Mesodermal cell (in vitro differentiated cells): Measurements from ENCODE around the gene GRID1.

Source experiments
- H3K27ac ChIP-seq: 2 replicates; pipeline ENCODE4 v1.7.0; 2013; ENCODE audit warnings: mild to moderate bottlenecking, low read depth, low read length, moderate library complexity; ENCODE audit not compliant: severe bottlenecking
- H3K36me3 ChIP-seq: 2 replicates; pipeline ENCODE4 v1.7.1; 2013; ENCODE audit warnings: mild to moderate bottlenecking, low read length, moderate library complexity; ENCODE audit not compliant: control insufficient read depth, insufficient read depth
- H3K4me1 ChIP-seq: one replicate; pipeline ENCODE4 v1.7.1; 2013; ENCODE audit warnings: mild to moderate bottlenecking, low read length; ENCODE audit not compliant: insufficient read depth, control insufficient read depth, poor library complexity, severe bottlenecking
- H3K4me3 ChIP-seq: 2 replicates; pipeline ENCODE4 v1.7.0; 2013; ENCODE audit warnings: low read length, control low read depth, mild to moderate bottlenecking; ENCODE audit not compliant: insufficient read depth, poor library complexity, severe bottlenecking; ENCODE audit errors: extremely low read depth
- H3K9me3 ChIP-seq: 2 replicates; pipeline ENCODE4 v1.7.1; 2013; ENCODE audit warnings: mild to moderate bottlenecking, low read length, moderate library complexity; ENCODE audit not compliant: control insufficient read depth
- WGBS, 2 experiments: methylation state at CpG; one replicate each; pipeline ENCODE4 v1.1.5; 2013; ENCODE audit warnings: missing lambda C conversion rate in 2 of 2; ENCODE audit not compliant: insufficient coverage in 2 of 2; 5-methylcytosine and 5-hydroxymethylcytosine counted together

The GRID1 gene

DNA sequence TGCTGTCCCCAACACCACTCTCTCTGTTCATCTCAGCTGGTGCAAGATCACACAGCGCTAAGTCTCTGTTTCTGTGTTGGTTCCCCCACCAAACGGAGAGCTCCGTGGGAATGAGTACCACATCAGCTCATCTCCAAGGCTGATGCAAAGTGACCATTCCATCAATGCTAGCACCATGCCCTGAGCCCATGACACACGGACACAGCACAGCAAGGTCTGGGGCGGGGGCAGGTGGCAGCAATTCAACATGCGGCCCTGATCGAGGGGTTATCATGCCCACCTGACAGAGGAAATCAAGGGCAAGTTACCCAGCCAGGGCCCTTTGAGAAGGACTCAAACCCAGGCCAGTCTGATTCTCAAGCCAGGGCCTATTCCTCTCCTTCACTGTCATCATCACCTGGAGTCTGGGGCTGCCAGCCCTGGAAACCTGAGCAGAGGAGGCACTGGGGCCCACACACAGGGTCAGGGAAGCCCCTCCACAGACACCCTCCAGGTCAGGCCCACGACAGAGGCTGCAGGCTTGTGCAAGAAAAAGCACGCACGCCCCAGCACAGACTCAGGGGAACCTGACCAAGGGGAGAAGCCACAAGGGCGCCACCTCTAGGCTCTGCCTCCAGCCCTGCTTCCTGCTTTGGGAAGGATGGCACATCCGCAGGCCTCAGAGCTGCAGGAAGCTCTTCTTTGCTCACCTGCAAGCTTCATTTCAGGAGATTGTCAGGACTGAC lies 74.8 kb downstream of the GRID1 start:
- Histone ChIP-seq H3K36me3 (no peaks in the 10 kb centered on the region), H3K9me3 (no peaks in the 10 kb centered on the region), H3K4me1 (no peaks in the 10 kb centered on the region), H3K27ac (no peak overlapping the region), H3K4me3 (no peak overlapping the region)
- WGBS, 2 experiments = 70 to 79% methylated on average over 11 to 12 of the region's 12 CpGs

DNA sequence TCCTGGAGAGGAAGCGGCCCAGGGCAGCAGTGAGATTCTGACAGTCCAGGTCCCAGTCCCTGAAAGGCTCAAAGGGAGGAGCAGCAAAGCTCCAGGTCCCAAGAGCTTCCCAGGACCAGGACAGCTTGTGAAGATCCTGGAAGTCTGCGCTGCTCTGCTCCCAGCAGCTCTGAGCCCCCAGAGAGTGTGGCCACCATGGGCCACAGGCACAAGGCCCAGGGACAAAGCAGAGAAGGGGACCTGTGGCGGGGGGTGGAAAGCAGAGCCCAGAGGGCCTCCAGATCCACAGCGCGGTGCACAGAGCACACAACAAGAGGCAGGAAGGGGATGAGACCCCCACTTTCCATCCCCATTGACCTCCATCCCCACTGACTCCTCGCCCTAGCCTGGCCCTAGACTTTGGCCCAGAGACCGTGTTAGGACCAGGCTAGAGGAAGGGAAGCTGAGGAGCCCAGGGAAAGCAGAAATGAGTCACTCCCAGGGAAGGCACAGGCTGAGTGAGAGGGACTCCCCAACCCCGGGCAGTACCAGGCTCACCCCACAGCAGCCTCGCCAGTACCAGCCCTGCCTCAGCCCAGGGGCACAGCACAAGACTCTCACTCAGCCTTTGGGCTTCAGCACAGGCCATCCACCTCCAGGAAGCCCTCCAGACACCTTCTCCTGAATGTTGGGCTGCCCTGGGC lies 75.5 kb downstream of the GRID1 start:
- Histone ChIP-seq H3K4me3 (no peak overlapping the region), H3K4me1 (no peaks in the 10 kb centered on the region), H3K9me3 (no peaks in the 10 kb centered on the region), H3K36me3 (no peaks in the 10 kb centered on the region), H3K27ac (no peak overlapping the region)
- 66 to 85% methylated on average over 4 of the region's 9 CpGs for WGBS, 2 experiments

- no peaks in the 10 kb centered on the region for H3K36me3 ChIP-seq
Observed at GRCh38 chr10:86289577-86289868, 77.1 kb downstream of the GRID1 start.

DNA sequence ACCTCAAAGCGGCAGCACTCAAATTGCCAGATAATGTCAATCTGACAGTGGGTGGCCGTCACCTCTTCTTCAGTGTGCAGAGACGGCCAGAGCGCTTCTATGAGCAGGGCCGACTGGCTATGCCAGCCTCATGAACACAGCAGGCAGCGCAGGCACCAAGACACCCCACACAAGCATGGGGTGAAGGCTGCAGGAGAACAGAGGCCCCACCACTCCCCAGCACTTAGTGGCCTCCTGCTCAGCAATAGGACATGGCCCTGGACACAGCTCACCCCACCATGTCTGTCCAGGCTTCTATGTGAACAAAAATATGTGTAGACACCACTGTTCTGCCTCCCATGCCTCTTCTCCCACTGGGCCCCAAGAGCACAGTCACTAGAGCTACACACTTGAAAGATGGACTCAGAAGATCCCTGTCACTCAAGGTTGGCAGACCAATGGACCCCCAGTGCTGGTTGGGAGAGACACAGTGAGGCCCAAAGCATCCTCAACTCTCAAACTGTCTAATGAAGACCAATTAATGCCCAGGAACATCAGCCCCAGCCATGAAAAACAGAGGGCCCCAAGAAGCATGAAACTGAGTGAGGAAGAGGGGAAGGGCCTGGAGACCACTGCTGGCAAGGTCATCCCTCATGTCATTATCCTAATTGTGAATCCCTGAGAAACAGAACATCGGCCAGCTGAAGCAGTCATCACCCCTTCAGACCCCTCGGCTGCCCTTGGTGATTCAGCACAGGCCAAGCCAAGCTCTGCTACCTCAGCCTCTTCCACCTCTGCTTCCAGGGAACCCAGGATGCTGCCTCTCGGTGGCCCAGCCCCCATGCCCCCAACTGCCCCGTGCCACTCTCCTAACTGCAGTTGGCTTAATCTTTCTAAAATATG lies 77.7 kb downstream of the GRID1 start:
- no peak overlapping the region for H3K4me3 ChIP-seq
- 86 to 87% methylated on average over 10 of the region's 10 CpGs for WGBS, 2 experiments
- no peaks in the 10 kb centered on the region for H3K36me3 ChIP-seq
- no peak overlapping the region for H3K27ac ChIP-seq
- no peaks in the 10 kb centered on the region for H3K9me3 ChIP-seq
- H3K4me1 ChIP-seq = no peaks in the 10 kb centered on the region

More at GRCh38 chr10:86289577-86289868, 77.1 kb downstream of the GRID1 start:
- no peaks in the 10 kb centered on the region for H3K9me3 ChIP-seq
- H3K27ac ChIP-seq = no peak overlapping the region
- WGBS, 2 experiments = 67 to 70% methylated on average over 1 to 2 of the region's 2 CpGs
- H3K4me3 ChIP-seq = no peak overlapping the region
- no peaks in the 10 kb centered on the region for H3K4me1 ChIP-seq

GRCh38 chr10:86287966-86288579 lies 78.5 kb downstream of the GRID1 start:
- Histone ChIP-seq H3K27ac (no peak overlapping the region), H3K9me3 (no peaks in the 10 kb centered on the region), H3K36me3 (no peaks in the 10 kb centered on the region), H3K4me1 (no peaks in the 10 kb centered on the region), H3K4me3 (no peak overlapping the region)
- WGBS, 2 experiments = 74 to 88% methylated on average over 3 to 5 of the region's 6 CpGs

DNA sequence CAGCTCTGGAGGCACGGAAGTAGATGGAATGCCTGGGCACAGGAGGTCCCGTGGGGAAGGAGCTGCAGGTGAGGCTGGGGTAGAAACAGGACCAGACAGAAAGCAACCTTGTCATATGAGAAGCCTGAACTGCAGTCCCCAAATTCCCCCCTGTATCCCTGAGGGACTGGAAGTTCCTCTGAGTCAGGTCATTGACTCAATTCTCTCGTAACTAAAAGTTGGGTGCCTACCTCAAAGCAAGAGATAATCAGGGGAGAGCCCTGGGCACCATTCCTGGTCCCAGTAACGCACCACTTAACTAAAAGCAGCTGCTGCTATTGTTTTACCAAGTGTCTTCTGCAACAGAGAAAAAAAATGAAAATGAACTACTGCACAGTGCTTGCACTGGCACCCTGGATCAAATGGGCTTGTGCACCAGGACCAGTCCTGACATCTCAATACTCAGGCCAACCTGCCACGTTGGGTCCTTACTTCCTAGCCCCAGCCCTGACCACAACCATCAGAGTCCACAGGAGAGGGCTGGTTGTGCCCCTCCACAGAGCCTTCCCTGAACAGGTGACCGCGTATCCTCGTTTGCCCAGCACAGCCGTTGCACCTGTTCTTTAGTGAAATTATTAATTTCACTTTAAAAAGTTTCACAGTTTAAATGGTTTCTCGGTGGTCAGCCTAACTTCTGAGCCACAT lies 79.3 kb downstream of the GRID1 start:
- H3K9me3 ChIP-seq = no peaks in the 10 kb centered on the region
- no peaks in the 10 kb centered on the region for H3K36me3 ChIP-seq
- no peak overlapping the region for H3K4me3 ChIP-seq
- no peak overlapping the region for H3K27ac ChIP-seq
- no peaks in the 10 kb centered on the region for H3K4me1 ChIP-seq
- 84 to 86% methylated on average over 6 to 10 of the region's 10 CpGs for WGBS, 2 experiments

GRCh38 chr10:86286236-86287109 lies 80.1 kb downstream of the GRID1 start:
- Histone ChIP-seq H3K4me1 (no peaks in the 10 kb centered on the region), H3K4me3 (no peak overlapping the region), H3K9me3 (no peaks in the 10 kb centered on the region), H3K27ac (no peak overlapping the region), H3K36me3 (no peaks in the 10 kb centered on the region)
- 87 to 89% methylated on average over 16 to 18 of the region's 18 CpGs for WGBS, 2 experiments

- Histone ChIP-seq H3K4me3 (no peak overlapping the region), H3K4me1 (no peaks in the 10 kb centered on the region), H3K9me3 (no peaks in the 10 kb centered on the region), H3K36me3 (no peaks in the 10 kb centered on the region), H3K27ac (no peak overlapping the region)
- WGBS, 2 experiments = 84 to 93% methylated on average over 7 to 9 of the region's 10 CpGs
Observed at GRCh38 chr10:86285136-86285790, 81.3 kb downstream of the GRID1 start.

GRCh38 chr10:86284355-86285105 lies 82.1 kb downstream of the GRID1 start:
- 76 to 79% methylated on average over 8 of the region's 11 CpGs for WGBS, 2 experiments
- Histone ChIP-seq H3K36me3 (no peaks in the 10 kb centered on the region), H3K4me3 (no peak overlapping the region), H3K27ac (no peak overlapping the region), H3K4me1 (no peaks in the 10 kb centered on the region), H3K9me3 (no peaks in the 10 kb centered on the region)
